ENCODE results near the gene CALML3.
A peak's percentile ranks its signal among the peaks of the same experiment; 100 is the strongest.

The CALML3 gene

DNA sequence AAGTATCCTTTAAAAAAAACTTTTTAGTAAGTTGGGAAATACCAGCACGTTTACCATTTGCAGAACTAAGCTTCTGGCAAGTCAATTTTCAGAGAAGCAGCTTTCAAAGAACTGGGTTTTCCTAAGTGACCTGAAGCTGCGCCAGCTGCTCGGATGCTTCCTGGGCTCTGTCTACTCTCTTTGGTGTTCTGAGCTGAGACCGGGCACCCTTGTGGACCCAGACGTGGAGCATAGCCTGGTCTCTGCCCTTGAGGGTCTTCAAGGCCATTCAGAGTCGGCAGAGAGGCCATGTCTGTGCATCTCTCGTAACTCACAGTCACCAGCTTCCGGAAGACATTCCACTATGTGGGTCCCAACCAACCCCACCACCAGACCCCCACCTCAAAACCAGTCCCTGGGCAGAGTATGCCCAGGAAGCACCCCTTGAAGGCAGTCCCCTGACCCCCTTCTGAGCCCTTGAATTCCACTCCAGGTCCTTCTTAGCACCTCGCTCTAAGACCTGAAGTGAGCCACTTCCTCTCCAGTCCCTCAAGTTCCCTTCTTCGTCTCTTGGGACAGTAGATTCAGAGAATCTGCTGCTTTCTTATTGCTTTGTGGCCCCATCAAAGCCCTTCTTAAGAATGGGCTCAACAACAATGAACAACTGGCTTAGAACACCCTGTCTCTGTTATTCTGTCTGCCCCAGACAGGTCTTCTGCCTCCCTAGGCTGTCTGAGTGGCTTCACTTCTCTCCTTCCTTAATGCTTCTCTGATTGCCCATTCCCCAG is 33.9 kb upstream of the CALML3 start:
- no peak for DNase-seq

DNA sequence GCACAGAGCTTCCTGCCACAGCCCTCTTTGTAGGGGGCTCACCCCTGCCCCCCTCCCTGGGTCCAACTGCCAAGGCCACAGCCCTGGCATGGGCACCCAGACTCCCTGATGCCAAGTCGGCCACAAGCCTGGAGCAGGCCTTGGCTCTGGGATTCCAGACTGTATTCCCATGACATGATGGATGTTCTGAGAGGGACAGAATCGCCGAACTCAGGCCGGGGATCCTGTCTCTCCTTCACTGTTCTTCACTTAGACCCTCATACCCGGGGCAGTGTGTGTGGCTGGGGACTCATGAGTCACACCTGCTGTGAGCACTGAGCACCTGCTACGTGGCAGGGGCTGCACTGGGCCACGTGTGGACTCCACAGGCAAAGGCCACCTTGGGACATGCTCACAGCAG is 33.3 kb upstream of the CALML3 start:
- DNase-seq: peak in 1 of 56 donors; percentile 8

DNA sequence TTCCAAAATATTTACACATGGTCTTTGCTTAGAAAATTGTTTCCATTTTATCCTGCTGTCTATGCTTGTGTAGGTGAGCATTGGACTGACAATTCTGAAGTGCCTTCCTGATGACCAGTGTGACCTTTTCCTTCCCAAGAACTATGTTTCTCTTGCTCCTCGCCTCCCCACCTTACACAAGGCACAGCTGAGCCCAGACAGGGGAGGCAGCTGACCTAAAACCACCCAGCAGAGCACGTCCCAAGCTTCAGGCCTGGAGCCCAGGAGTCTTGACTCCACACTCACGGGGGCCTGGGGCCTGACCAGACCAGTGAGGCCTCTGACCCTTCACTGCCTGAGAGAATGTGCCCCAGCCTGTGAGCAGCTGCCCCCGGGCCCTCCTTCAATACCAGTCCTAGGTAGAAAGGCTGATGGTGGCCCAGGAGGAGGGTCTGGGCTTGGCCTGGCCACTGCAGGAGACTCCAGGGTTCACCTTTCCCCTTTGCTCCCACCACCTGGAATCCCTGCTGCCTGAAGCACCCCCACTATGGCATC is 32.4 kb upstream of the CALML3 start:
- DNase-seq: no peak

DNA sequence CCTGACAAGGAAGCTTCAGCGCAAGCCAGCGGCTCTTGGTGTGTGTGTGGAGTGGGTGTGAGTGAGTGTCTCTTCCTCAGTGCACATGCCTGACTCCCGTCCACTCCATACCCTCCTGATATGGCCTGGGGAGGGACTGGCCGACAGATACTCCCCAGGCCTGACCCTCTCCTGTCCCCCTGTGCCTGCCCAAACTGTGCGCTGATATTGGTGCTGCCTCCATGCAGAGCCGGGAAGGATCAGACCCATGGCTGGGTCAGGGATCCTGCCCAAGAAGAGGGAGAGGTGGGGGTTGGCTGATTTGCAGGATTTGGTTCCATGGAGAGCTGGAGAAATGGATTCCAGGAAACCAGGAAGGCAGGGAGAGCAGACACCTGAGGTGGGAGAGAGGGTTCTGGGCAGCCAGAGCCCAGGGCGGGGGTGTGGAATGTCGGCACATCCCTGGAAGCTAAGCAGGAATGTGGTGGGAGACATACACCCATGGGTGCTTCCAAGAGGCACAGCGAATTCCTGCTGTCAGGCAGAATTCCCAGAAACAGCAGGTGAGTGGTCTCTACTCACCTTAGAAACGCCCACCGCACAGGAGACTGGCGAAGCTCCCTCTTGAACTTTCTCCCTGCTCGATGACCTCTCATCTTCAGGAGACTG is 31.7 kb upstream of the CALML3 start:
- DNase-seq: no peak

DNA sequence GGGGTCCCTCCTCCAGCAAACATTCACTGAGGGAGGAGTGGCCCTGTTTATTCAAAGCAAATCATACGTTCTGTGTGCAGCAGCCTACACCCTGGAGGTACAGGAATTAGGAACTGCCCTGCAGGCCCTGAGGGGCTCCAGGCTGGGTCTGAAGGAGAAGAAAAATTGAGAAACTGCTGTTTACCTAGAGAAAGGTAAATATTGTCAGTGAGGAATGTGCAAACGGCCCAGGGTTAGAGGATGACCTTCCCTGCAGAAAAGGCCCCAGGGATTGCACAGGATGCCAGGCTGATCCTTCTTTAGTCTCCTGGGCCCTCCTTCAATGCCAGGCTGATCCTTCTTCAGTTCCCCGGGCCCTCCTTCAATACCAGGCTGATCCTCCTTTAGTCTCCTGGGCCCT is 31.1 kb upstream of the CALML3 start:
- no peak for DNase-seq

DNA sequence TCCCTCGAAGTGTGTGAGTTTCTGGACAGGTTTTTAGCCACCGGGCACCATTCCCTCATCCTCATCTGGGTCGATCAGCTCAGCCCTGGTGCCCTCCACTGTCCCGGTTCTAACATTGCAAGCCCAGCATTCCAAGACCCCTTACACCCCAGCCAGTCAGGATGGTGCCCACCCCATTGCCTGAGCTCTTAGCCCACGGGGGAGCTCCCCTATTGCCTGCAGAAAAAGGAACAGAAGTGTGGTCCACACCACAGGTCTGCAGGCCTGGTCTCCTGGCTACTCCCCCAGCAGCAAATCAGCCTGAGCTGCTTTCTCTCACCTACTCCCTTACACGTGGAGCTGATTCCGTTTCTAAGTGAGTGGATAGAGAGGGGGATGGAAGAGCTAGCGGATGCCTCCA is 30.1 kb upstream of the CALML3 start:
- no peak for DNase-seq

DNA sequence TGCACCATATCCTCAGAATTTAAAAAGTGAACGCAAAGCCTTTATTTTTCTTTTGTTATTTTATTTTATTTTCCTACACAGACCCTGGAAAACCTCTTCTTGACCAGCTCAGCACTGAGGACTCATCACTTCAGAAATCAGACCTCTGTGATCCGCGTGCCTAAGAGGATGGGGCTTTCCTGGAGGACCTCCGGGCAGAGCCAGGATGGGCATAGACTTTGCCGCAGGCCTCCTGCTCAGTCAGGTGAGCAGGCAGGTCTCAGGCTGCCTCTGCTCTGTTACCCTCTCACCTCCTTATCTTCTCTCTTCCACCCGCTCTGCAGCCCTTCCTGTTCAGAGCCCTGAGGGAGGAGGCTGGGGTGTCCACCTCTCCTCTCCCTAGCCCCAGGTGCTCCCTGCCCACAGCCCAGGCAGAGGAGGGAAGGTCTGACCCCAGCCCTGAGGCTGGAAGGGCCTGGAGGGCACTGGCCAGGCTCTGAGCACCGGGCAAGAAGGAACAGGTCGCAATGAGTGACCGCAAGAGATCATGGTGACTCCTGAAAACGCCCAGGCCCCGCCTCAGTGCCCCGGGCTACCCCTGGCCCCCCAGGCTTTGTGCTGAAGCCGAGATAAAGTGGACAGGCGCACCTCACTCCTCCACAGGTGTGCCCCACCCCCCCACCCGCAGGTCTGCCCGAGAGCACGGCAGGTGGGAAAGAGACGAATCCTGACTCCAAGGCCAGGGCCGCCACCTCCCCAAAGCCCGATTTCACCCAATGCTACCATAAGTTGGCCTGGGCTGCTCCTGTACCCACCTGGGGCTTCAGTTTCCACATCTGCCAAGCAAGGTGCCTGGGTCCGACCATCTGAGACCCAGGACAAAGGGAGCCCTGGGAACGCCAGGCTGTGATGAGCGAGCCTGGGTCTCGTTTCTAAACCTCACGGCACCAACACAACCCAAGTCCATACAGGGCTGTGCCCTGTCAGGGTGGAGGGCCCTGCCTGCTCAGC is 28.2 kb upstream of the CALML3 start:
- DNase-seq: no peak

DNA sequence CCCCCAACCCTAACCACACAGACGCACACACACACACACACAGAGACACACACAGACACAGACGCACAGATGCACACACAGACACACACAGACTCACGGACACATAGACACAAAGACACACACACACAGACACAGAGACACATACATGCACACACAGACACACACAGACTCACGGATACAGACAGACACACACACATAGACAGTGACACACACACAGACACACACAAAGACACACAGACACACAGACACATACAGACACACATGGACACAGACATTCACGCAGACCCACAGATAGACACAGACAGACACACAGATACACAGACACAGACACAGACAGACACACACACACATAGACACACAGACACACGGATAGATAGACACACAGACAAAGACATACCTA is 27.5 kb upstream of the CALML3 start:
- DNase-seq: no peak

DNA sequence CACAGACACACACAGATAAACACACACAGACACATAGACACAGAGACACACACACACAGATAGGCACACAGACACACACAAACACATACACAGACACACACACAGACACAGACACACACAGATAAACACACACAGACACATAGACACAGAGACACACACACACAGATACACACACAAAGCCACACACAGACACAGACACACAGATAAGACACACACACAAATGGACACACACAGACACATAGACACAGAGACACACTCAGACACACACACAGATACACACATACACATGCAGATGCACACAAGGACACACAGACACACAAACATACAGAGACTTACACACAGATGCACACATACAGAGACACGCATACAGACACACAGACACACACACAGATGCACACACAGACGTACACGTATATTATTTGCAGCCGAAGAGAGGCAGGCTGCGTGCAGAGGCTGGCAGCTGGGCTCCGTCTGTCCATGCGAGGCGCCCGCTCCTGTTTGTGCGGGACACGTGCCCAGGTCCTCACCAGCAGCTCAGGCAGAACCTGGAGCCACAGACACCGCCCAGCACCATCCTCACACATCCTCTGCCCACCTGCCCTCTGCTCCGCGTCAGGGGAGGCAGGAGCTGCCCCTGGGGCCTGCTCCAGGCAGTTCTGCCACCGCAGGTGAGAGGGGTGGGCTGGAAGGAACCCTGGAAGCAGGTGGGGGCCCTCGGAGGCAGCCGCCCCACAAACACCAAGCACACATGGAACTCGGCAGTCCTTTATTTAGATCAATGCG is 26.6 kb upstream of the CALML3 start:
- DNase-seq: no peak

DNA sequence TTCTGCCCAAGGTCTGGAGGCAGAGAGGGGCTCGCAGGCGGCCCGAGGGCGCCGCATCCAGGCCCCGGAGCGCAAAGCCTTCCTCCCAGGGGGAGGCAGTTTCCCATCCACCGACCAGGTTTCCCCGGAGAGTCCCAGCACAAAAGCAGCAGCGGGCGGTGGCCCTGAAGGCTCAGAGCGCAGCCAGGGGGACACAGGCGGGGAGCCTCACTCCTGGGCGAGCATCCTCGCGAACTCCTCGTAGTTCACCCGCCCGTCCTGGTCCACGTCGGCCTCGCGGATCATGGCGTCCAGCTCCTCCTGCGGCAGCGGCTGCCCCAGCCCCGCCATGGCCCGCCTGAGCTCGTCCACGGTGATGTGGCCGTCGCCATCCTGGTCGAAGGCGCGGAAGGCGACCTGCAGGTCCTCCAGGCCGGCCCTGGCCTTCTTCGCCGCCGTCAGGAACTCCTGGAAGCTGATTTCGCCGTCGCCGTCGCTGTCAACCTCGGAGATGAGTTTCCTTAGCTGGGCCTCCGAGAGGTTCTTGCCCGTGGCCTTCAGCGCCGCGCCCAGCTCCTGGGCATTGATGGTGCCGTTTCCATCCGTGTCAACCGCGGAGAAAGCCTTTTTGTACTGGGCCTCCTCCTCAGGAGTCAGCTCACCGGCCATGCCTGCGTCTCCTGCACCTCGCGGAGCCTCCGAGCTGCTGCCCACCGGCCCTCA is 25.8 kb upstream of the CALML3 start:
- no peak for DNase-seq

DNA sequence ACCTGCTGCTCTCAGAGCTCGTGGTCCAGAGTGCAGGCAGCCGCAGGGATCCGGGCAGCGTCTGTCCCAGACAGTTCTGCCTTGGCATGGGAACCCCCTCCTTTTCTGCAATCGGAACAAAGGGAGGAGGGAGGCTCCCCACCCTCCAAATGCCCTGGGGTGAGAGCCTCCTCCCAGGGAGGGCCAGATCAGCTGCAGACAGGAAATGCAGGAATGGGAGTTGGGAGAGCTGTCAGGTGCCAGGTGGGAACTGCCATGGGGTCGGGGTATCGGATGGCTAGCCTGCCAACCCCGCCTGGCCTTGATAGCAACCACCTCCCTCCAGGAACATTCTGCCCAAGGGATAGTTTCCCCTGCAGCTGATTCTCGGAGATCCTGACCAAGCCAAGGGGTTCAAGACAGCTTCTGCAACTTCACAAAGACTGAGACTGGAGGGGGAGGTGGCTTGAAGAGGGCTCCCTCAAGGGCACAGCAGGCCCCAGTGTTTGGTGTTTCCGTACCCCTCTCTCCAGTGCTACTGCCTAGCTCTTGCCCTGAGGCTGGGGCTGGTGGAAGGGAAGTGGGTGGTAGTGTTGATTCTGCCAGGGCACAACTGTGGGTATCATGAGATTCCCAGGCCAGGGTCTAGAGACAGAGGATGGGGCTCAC is 25.1 kb upstream of the CALML3 start, which contains the start of gene CALML5:
Gene CALML5, minus strand, starts transcription at position 78 of the 648 bp plus-strand sequence. CDS start 132 bp downstream, outside the sequence.
- no peak for DNase-seq

DNA sequence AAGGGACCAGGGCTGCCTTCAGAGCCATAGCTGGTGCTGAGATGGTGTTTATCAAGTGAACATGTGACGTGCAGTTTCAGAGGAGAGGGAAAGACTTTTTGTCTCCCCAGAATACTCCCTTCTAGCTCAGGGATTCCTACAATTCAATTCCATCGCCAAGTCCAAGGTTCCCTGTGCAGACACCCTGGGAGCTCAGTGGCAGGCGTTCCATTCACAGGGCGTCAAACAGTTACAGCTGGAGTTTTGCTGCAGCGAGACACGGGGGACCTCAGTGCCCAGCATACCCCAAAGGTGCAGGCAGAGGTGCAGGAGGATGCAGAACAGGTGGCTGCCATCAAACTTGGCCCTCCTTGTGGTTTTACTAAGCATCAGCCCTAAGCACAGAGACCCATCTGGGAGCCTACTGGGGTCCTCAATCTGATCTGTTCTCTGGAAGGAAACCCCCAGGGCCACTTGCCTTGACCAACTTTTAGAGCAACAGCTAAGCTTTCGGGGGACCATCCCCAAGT is 24.5 kb upstream of the CALML3 start:
- no peak for DNase-seq

DNA sequence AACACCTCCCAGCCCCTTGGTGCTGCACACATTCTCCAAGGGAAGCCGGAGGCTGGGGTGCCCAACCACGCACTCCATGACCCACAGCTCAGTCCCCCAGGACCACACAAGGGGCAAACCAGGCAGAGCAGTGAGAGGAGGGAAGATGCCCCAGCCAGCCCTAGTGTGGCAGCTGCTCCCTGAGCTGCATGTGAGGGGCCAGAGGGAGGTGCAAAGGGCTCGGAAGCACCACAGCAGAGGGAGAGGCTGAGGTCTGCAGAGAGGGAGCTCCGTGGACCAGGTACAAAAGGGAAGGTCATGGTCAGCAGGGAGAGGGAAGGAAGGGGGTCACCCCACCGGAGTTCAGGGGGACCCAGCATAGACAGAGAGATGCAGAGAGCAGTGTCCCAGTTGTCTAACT is 23.9 kb upstream of the CALML3 start:
- no peak for DNase-seq

DNA sequence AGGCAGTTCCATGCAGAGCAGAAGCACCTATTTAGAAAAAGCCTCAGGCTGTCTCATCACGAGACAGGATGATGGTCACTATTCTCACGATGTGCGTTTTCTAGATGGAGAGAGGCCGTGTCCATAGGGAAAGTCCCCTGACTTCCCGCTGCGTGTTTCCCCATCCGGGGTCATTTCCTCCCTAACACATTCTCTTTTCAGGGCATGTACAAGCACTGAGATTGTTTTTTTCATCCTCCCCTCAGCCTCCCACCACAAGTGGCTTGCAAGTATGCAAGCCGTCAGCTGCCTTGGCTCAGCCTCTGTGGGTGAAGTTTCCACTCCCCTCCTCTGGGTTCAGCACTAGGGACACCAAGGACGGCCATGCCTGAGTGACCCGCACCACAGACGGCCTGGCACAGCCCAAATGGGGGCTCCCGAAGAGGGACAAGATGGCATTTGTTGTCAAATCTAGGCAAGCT is 22.7 kb upstream of the CALML3 start:
- DNase-seq: no peak

DNA sequence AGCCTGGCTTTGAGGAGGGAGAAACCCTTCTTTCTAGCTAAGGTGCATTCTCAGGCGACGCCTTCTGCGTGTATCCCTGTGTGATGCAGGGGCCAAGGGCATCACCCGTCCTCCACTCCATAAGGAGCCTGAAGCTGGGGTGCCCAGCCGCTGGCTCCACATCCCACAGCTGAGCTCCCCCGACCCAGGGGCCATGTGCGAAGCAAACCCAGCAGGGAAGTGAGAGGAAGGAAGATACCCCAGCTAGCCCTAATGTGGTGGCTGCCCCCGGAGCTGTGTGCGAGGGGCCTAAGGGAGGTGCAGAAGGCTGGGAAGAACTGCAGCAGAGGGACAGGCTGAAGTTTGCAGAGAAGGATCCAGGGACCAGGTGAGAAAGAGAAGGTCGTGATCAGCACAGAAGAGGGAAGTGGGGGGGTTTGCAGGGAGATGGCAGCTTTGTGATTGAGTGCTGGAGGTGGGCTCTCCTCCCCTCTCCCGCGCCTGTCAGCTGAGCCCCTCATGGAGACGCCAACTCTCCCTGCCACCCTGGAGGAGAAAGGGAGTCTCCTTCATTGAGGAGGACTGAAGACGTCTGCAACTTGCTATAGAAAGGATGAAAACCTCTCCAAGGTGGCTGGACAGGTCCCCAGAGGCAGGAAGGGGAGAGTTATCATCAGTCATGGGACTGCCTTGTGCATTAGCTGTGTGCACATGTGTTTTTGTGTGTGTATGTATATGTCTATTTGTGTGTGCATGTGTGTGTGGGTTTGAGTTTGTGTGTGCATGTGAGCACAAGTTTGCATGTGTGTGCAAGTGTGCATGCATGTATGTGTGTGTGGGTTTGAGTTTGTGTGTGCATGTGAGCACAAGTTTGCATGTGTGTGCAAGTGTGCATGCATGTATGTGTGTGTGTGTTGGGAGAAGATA is 21.9 kb upstream of the CALML3 start:
- DNase-seq: no peak

DNA sequence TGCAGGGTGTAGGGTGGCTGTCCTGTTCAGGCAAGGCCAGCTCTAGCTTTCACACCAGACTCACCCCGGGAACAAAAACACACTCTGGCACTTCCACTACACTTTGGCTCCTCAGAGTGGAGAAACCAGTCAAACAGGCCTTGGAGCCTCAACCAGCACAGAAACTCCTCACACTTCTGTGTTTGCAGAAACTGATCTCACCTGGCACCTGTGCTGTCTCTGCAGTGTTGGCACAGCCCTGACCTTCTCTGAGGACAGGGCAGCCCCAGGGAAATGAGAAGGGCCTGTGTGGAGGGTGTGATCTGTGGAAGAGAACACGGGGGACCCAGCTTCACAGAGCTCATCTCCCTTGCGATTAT is 21.3 kb upstream of the CALML3 start:
- no peak for DNase-seq

DNA sequence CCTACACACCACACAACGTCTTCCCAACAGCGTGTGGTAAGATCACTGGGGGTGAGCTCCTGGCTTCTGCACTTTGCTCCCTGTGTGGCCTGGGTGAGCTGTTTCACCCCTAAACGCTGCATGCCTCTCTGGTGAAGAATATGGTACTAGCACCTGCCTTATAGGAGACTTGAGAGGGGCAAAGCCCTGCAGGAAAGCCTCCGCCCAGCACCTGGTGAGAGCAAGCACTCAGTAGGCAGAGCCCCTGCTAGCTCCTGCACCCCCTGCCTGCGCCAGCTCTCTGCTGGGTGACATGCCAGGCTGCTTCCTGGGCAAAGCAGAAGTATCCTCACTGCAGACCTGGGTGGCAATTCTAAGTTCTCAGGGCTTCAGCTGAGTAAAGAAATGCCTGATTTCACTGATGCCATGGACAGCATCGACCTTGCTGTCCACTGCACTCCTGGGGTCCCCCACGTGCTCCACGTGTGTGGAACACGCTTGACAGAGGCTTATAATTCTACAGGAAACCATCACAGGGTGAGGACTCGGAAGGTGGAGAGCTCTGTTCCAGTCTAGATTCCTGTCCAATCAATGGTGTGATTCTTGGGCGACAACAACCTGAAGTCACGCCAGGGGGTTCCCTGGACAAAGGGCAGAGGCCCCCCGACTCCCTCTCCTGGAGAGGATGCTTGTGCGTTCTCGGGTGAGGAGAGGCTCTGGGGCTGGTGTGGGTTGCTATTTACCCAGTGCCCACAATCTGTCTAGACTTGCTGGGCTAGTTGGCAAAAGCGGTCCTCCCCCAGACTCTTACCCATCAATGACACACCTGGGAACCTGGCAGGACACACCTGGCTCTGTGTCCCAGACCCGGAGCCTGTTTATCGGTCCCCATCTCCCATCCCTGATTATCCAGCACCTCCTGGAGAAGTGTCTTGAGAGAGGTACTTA is 20.4 kb upstream of the CALML3 start:
- no peak for DNase-seq

Data from amygdala (tissue), 56 donors.